ENCODE measurements around the gene ENOX2. TPM values are rescaled to one million over a fixed set of nuclear protein-coding genes. Genes with fewer than 3 reads are reported as not detected.

The ENOX2 gene
- total RNA-seq, 2 experiments from 2014 or later: 13.9 to 15.5 TPM

- no peak overlapping the region for H3K27ac Mint-ChIP-seq
- no peaks in the 10 kb centered on the region for H3K36me3 Mint-ChIP-seq (ENCODE audit: low read depth)
- H3K4me1 Mint-ChIP-seq: no peaks in the 10 kb centered on the region
- POLR2A ChIA-PET: no interaction called here
- DNase-seq: no peak
- peaks cover 2% of the 10 kb centered on the region for H3K27me3 Mint-ChIP-seq
- CTCF ChIA-PET: no interaction called here
- no peak overlapping the region for H3K4me3 Mint-ChIP-seq
- no peaks in the 10 kb centered on the region for H3K9me3 Mint-ChIP-seq
These were observed 310.8 kb downstream of the ENOX2 start for GRCh38 chrX:130592204-130592603.

DNA sequence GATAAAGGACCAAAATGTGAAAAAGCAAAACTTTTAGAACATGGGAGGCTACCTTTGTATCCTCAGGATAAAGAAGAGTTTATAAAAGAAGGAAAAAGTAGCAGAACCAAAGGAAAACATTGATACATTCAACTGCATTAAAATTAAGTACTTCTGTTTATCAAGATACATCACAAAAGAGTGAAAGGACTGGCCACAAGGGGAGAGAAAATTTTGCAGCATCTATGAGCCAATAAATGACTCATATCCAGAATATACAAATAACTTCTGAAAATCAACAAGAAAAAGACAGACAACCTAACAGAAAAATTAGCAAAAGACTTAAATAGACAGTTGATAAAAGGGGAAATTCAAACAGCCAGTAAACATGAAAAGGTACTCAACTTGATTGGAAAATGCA, 324.1 kb downstream of the ENOX2 start:
- Mint-ChIP-seq H3K4me1 (no peaks in the 10 kb centered on the region), H3K4me3 (no peak overlapping the region), H3K27me3 (no peaks in the 10 kb centered on the region), H3K27ac (no peak overlapping the region), H3K9me3 (no peaks in the 10 kb centered on the region), H3K36me3 (ENCODE audit: low read depth) (no peaks in the 10 kb centered on the region)
- POLR2A ChIA-PET: no interaction called here
- DNase-seq: no peak
- CTCF ChIA-PET: no interaction called here

DNA sequence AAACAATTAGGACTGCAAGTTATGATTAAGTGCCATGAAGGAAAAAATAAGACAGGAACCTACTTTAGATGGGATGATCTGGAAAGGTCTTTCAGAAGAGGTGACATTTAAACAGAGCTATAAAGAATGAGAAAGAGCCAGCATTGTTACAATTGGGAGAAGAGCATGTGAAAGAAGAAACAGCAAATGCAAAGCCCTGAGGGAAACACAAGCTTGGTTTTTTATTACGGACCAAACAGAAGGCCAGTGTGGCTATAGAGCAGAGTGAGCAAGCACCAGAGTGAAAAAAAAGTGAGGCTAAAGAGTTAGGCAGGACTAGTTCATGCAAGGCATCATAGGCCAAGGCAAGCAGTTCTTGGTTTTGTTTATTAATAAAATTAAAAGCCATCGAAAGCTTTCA, 325.6 kb downstream of the ENOX2 start:
- no peak overlapping the region for H3K4me3 Mint-ChIP-seq
- no peaks in the 10 kb centered on the region for H3K27me3 Mint-ChIP-seq
- no peaks in the 10 kb centered on the region for H3K36me3 Mint-ChIP-seq (ENCODE audit: low read depth)
- H3K9me3 Mint-ChIP-seq: no peaks in the 10 kb centered on the region
- no peak overlapping the region for H3K27ac Mint-ChIP-seq
- H3K4me1 Mint-ChIP-seq: no peaks in the 10 kb centered on the region
- POLR2A ChIA-PET: no interaction called here
- CTCF ChIA-PET: no interaction called here
- no peak for DNase-seq

GRCh38 chrX:130575831-130576389, 327.1 kb downstream of the ENOX2 start:
- H3K36me3 Mint-ChIP-seq (ENCODE audit: low read depth): no peaks in the 10 kb centered on the region
- H3K9me3 Mint-ChIP-seq: no peaks in the 10 kb centered on the region
- no peaks in the 10 kb centered on the region for H3K4me1 Mint-ChIP-seq
- no peak overlapping the region for H3K4me3 Mint-ChIP-seq
- CTCF ChIA-PET: no interaction called here
- no peaks in the 10 kb centered on the region for H3K27me3 Mint-ChIP-seq
- DNase-seq: peak; percentile 20
- H3K27ac Mint-ChIP-seq: no peak overlapping the region
- POLR2A ChIA-PET: no interaction called here

Other genes with a start within 250 kb of the ENOX2 start
- not detected for gene ARHGAP36, start 155.1 kb upstream of the ENOX2 start, total RNA-seq